GM21786 (cell line): ENCODE measurements around the gene METRNL.
"Not testable (repeated sequence)": the region's sequence is repeated elsewhere in the genome, so short reads cannot be mapped to it uniquely, and the experiment has no call there.

Experiments used
- ATAC-seq: cut with Tn5 transposase; IDR thresholded peaks from one replicate; pipeline ENCODE4 v1.9.1; 2021; ENCODE audit not compliant: unreplicated experiment

Gene METRNL

GRCh38 chr17:83051396-83052240, 27.8 kb upstream of the METRNL start:
- ATAC-seq = peak; percentile 84

DNA sequence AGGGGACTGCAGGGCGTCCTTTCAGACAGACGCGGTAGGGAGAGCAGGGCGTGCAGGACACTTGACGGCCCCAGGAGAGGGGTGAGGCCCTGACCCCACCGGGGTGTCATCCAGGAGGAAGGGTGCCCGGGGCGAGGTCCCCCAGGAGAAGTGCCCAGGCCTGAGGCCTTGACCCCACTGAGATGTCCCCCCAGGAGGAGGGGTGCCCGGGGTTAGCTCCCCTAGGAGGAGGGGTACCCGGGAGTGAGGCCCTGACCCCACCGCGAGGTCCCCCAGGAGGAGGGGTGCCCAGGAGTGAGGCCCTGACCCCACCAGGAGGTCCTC, 27.2 kb upstream of the METRNL start:
- ATAC-seq = no peak

- no peak for ATAC-seq
Measured at GRCh38 chr17:83053021-83053681, 26.3 kb upstream of the METRNL start.

DNA sequence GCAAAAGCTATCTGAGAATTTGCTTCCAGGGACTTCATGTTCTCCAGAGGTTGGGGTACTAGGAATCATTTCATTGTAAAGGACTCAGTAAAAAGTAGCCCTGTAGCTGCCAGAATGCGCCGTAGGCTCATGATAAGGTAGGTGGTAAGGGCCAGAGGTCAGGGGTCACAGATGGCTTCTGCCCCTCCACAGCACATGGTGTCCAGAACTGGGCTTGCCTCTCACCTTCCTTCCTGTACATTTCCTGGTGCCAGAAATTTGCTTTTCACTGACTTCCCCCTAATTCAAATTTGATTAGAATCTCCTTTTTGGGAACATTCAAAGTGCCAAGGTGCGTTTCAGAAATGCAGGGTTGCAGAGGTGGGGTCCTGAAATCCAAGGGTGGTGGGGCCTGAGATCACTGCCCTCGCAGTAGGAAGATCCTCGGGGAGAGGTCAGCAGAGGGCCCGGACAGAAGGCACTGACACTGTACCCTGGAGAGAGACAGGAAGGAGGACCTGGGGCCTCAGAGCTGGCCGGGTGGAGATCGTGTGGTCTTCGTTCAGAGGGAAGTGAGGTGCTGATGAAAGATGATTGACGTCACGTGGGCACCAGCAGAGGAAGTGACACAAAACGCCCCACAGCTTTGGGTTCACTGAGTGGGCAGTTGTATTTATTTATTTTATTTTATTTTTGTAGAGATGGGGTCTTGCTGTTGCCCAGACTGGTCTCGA, 25.5 kb upstream of the METRNL start:
- ATAC-seq = no peak

GRCh38 chr17:83054518-83055125, 24.8 kb upstream of the METRNL start:
- ATAC-seq = no peak

GRCh38 chr17:83055176-83055575, 24.2 kb upstream of the METRNL start:
- not testable (repeated sequence) for ATAC-seq

DNA sequence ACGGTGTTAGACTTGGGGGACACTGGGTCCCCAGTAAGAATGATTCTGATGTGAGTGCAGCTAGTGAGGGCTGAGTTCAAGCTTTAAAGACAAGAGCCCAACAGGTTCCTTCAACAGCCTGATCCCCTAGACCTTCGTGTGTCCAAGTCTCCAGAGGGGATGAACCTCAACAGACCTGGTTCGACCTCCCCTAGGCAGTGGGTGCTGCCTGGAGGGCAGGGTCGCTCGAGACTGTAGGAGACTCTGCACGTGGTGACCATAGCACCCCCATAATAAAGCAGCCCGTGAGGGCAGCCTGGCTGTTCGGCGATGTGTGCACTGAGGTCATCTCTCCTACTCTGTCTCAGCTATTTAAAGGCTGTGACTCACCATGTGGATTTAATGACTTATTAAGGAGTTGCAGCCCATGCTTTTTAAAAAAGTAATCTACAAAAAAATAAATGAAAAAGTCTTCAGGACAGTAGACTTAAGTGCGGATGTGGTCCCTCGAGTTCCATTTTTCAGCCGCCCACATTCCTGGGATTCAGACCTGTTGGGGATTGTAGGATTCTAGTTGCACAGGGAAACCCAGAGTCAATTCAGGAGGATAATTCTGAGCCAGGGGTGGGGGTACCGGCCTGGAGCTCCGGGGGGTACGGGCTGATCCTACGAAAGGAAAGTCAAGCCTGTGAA, 23.4 kb upstream of the METRNL start:
- no peak for ATAC-seq

- no peak for ATAC-seq
Measured at GRCh38 chr17:83056583-83057396, 22.6 kb upstream of the METRNL start.

GRCh38 chr17:83057397-83057761, 22.0 kb upstream of the METRNL start:
- no peak for ATAC-seq

DNA sequence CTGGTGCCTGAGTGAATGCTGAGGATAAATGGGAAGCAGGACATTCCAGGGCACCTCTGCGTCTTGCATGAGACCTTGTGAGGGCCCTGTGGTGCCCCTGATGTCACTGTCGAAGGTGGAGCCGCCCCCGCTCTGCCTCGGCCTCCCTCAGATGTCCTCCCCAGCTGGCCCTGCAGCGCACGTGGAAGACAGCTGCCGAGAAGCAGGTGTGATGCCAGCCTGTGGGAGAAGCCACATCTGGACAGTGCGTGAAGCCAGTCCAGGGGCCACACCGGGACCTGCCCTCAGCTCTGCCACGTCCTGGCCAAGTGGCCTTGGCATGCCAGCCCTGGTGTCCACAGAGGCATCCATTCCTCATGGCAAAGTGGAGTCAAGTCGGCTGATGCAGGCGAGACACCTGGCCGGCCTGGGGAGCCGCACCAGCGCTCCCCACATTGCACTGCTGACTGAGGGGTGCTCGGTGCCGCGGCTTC, 21.6 kb upstream of the METRNL start:
- no peak for ATAC-seq

GRCh38 chr17:83058266-83058798, 21.1 kb upstream of the METRNL start:
- ATAC-seq = no peak

- no peak for ATAC-seq
Measured at GRCh38 chr17:83061586-83061985, 17.8 kb upstream of the METRNL start.

DNA sequence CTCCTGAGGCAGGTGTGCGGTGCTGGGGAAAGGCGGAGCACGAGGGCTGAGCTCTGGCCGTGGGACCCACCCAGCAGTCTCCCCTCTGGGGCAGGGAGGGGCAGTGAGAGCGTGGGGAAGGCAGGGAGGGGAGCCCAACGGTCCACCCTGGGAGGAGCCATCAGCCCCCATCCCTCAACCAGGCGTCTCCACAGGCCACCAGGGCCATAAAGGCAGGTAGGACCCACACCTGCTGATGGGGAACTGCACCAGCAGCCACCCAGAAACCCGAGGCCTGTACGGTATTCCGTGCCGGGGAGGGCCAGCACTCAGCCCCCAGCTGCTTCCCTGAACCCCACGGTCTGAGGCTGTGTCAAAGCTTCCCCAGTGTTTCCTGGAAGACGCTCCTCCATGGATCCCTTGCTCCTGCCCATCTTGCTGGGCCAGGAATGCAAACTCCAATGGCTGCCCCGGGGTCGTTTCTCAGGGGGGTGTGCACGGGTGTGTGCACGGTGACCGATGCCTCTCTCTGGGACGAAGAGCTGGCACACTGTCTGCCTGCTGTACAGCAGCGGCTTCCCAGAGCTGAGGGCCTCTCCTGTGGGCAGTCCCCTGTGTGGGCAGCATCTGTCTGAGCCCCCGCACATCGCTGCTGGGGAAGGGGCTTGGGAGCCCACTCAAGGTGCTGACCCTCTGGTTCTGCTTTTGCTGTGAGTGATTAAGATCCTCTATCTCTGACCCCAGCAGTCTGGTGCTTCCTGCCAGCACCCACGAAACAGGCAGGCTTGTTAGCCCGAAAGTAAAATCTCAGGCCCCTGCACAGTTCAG, 17.2 kb upstream of the METRNL start:
- no peak for ATAC-seq

GRCh38 chr17:83062818-83063671, 16.4 kb upstream of the METRNL start:
- ATAC-seq = no peak

DNA sequence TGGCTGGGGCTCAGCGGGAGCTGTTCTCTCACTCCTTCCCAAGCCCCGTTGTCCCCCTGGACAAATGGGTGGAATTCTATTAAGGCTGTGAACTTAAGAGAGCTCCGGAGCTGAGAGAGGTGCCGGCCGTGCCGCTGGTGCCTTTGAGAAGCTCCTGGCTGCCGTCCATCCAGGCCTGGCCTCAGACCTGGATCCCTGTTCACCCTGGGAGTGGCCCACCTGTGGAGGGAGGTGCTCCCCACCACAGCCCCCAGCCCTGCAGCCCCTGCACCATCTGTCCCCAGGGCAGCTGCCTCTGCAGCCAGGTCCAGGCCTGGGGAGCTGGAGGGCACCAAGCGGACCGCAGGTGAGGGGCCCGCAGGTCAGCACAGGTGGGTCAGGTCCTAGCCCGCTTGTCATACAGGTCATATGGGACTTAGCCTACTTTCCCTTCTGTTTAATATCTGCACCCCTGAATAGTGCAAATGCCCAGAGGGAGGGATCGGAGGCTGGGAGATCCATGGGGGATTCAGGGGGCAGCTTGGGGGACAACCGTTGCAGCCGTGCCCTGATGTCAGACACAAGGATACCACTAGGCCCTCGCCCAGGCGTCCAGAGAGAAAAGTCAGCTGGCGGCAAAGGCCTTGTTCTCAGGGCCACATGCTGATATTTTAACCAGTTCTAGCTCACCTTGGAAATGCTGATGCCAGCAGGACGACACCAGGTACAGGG, 15.2 kb upstream of the METRNL start:
- no peak for ATAC-seq

GRCh38 chr17:83064732-83065659, 14.4 kb upstream of the METRNL start:
- ATAC-seq = no peak
